Mammary epithelial cell (primary cell): ENCODE results near the gene RBP2.

Source experiments
- CTCF ChIP-seq, 2 donors: IDR thresholded peaks in 1 of 2; conservative IDR thresholded peaks in 1 of 2; 2 replicates each; pipeline ENCODE4 v1.5.1; 2011 to 2012; ENCODE audit warnings: inconsistent platforms in 2 of 2, low read length in 2 of 2, mild to moderate bottlenecking in 2 of 2, control low read depth in 1 of 2, low read depth in 1 of 2; ENCODE audit not compliant: insufficient read depth in 1 of 2; ENCODE audit errors: extremely low read depth in 1 of 2
- EZH2 ChIP-seq: IDR thresholded peaks from 2 replicates; pipeline ENCODE4 v1.6.1; 2012; ENCODE audit warnings: low read length, inconsistent platforms, borderline replicate concordance

- TF ChIP-seq EZH2: no peak
- no peak for TF ChIP-seq CTCF (conservative IDR thresholded peaks at IDR 0.05 in 1 of 2, IDR thresholded peaks at IDR 0.05 in 1 of 2; ENCODE audit: extremely low read depth in 1 of 2, insufficient read depth in 1 of 2, low read depth in 1 of 2, low read length in 2 of 2)
Measured at GRCh38 chr3:139505829-139506386, 29.6 kb upstream of the RBP2 start.
